ENCODE data around the gene POFUT2. TPM values are rescaled to one million over a fixed set of nuclear protein-coding genes. Genes with fewer than 3 reads are reported as not detected.
A peak's percentile ranks its signal among the peaks of the same experiment; 100 is the strongest.

The POFUT2 gene
- total and polyA plus RNA-seq, 10 donors = 10.5 to 37.0 (median 26.7) TPM

DNA sequence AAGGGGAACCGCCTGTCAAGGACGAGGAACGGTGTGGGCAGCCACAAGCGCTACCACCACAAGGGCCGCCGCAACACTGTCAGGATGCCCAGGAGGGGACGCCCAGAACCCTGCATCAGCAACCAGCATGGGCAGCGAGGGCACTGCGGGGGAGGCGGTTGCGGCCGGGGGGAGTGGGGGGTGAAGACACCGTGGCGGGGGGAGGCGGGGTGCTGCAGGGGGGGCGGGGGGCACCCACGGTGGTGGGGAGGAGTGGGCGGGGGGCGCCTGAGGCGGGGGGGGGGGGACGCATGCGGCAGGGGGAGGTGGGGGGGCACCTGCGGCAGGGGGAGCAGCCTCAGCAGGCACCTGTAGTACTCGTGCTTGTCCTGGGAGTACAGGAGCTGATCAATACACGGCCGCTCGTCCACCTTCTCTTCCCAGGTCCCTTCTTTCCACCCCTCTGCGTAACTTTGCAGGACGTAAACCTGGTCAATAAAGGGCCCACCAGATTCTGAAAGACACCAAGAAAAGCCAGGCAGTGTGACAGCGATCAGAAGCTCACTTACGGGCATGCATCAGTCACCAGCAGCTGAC is 4.6 kb downstream of the POFUT2 start:
- WGBS, 5 donors = 91 to 95% (median 93%) methylated on average over 11 to 25 of the region's 31 CpGs
- peaks cover 7 to 30% (median 16%) of the 10 kb centered on the region in 6 donors for H3K4me1 ChIP-seq
- no peak overlapping the region for H3K4me3 ChIP-seq
- H3K27me3 ChIP-seq (replicated peaks in 1 of 7) = no peaks in the 10 kb centered on the region
- no peaks in the 10 kb centered on the region for H3K9me3 ChIP-seq
- DNase-seq = peak; percentile 54
- intact Hi-C loops (cut with DNase I; ENCODE audit: low total_unique reads) = no loop called here
- H3K27ac ChIP-seq = no peak overlapping the region
- TF ChIP-seq POLR2AphosphoS5 (IDR thresholded peaks at IDR 0.05) = no peak
- TF ChIP-seq, protein P1, sequence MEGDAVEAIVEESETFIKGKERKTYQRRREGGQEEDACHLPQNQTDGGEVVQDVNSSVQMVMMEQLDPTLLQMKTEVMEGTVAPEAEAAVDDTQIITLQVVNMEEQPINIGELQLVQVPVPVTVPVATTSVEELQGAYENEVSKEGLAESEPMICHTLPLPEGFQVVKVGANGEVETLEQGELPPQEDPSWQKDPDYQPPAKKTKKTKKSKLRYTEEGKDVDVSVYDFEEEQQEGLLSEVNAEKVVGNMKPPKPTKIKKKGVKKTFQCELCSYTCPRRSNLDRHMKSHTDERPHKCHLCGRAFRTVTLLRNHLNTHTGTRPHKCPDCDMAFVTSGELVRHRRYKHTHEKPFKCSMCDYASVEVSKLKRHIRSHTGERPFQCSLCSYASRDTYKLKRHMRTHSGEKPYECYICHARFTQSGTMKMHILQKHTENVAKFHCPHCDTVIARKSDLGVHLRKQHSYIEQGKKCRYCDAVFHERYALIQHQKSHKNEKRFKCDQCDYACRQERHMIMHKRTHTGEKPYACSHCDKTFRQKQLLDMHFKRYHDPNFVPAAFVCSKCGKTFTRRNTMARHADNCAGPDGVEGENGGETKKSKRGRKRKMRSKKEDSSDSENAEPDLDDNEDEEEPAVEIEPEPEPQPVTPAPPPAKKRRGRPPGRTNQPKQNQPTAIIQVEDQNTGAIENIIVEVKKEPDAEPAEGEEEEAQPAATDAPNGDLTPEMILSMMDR (IDR thresholded peaks at IDR 0.05 in 8 of 11, conservative IDR thresholded peaks at IDR 0.05 in 3 of 11) = no peak
- no peak for TF ChIP-seq POLR2A (IDR thresholded peaks at IDR 0.05)
- H3K36me3 ChIP-seq = peaks cover 0 to 80% (median 71%) of the 10 kb centered on the region in 6 donors

- no peak for TF ChIP-seq POLR2AphosphoS5 (IDR thresholded peaks at IDR 0.05)
- TF ChIP-seq, protein P1 (IDR thresholded peaks at IDR 0.05 in 8 of 11, conservative IDR thresholded peaks at IDR 0.05 in 3 of 11) = no peak
- no peak for TF ChIP-seq POLR2A (IDR thresholded peaks at IDR 0.05)
- H3K27ac ChIP-seq = no peak overlapping the region
- H3K9me3 ChIP-seq = no peaks in the 10 kb centered on the region
- H3K36me3 ChIP-seq = peaks cover 0 to 87% (median 78%) of the 10 kb centered on the region in 6 donors
- H3K27me3 ChIP-seq (replicated peaks in 1 of 7) = no peaks in the 10 kb centered on the region
- 90 to 96% (median 94%) methylated on average over 21 to 22 of the region's 22 CpGs for WGBS, 5 donors
- intact Hi-C loops (cut with DNase I; ENCODE audit: low total_unique reads) = no loop called here
- peak; percentile 46 for DNase-seq
- peaks cover 7 to 29% (median 16%) of the 10 kb centered on the region in 6 donors for H3K4me1 ChIP-seq
- no peak overlapping the region for H3K4me3 ChIP-seq
Measured at GRCh38 chr21:45282283-45283034, 5.2 kb downstream of the POFUT2 start.

- no peak overlapping the region for H3K27ac ChIP-seq
- DNase-seq = peak; percentile 71
- no peaks in the 10 kb centered on the region for H3K27me3 ChIP-seq (replicated peaks in 1 of 7)
- H3K4me1 ChIP-seq = peaks cover 3 to 21% (median 11%) of the 10 kb centered on the region in 6 donors
- H3K4me3 ChIP-seq = no peak overlapping the region
- no peak for TF ChIP-seq POLR2AphosphoS5 (IDR thresholded peaks at IDR 0.05)
- TF ChIP-seq, protein P1 (IDR thresholded peaks at IDR 0.05 in 8 of 11, conservative IDR thresholded peaks at IDR 0.05 in 3 of 11) = no peak
- TF ChIP-seq POLR2A (IDR thresholded peaks at IDR 0.05) = no peak
- H3K36me3 ChIP-seq = peaks cover 0 to 95% (median 86%) of the 10 kb centered on the region in 6 donors
- intact Hi-C loops (cut with DNase I; ENCODE audit: low total_unique reads) = no loop called here
- WGBS, 5 donors = 91 to 96% (median 94%) methylated on average over 26 to 32 of the region's 32 CpGs
- no peaks in the 10 kb centered on the region for H3K9me3 ChIP-seq
Measured at GRCh38 chr21:45281411-45282282, 6.0 kb downstream of the POFUT2 start.
